H9 (cell line): ENCODE results near the gene MUSTN1. TPM values are rescaled to one million over a fixed set of nuclear protein-coding genes. Genes with fewer than 3 reads are reported as not detected.

Source experiments
- DNase-seq: peaks from one replicate; pipeline ENCODE4 v3.0.0-alpha.2; 2017
- H2AFZ ChIP-seq: one replicate; pipeline ENCODE4 v1.6.1; 2013; ENCODE audit warnings: mild to moderate bottlenecking, low read length, control low read depth, moderate library complexity
- H2AK5ac ChIP-seq: 2 replicates; pipeline ENCODE4 v1.6.1; 2013; ENCODE audit warnings: low read length, control low read depth, mixed read lengths; ENCODE audit not compliant: insufficient read length
- H2BK120ac ChIP-seq: one replicate; pipeline ENCODE4 v1.6.1; 2013; ENCODE audit warnings: low read depth, mild to moderate bottlenecking, low read length, control low read depth, inconsistent platforms; ENCODE audit not compliant: poor library complexity, severe bottlenecking
- H2BK12ac ChIP-seq: 2 replicates; pipeline ENCODE4 v1.6.1; 2013; ENCODE audit warnings: low read length, control low read depth, mixed read lengths, low read depth; ENCODE audit not compliant: insufficient read length
- H2BK15ac ChIP-seq: 2 replicates; pipeline ENCODE4 v1.6.1; 2013; ENCODE audit warnings: low read depth, low read length, control low read depth
- H2BK20ac ChIP-seq: one replicate; pipeline ENCODE4 v1.6.1; 2013; ENCODE audit warnings: low read depth, mild to moderate bottlenecking, low read length, control low read depth, inconsistent platforms; ENCODE audit not compliant: poor library complexity, severe bottlenecking
- H2BK5ac ChIP-seq: 2 replicates; pipeline ENCODE4 v1.6.1; 2013; ENCODE audit warnings: low read length, control low read depth, mixed read lengths; ENCODE audit not compliant: insufficient read length
- H3K14ac ChIP-seq: 2 replicates; pipeline ENCODE4 v1.6.1; 2013; ENCODE audit warnings: low read length, control low read depth; ENCODE audit not compliant: insufficient read depth
- H3K18ac ChIP-seq: 2 replicates; pipeline ENCODE4 v1.6.1; 2013; ENCODE audit warnings: low read depth, mild to moderate bottlenecking, mixed read lengths, low read length, control low read depth; ENCODE audit not compliant: insufficient read length
- H3K23ac ChIP-seq: 2 replicates; pipeline ENCODE4 v1.6.1; 2013; ENCODE audit warnings: low read length, control low read depth, mixed read lengths, low read depth; ENCODE audit not compliant: insufficient read length
- H3K23me2 ChIP-seq: 2 replicates; pipeline ENCODE4 v1.6.1; 2013; ENCODE audit warnings: low read depth, mild to moderate bottlenecking, mixed read lengths, low read length, control low read depth; ENCODE audit not compliant: insufficient read length, poor library complexity, severe bottlenecking
- H3K27ac ChIP-seq: 2 replicates; pipeline ENCODE4 v1.5.1; 2013; ENCODE audit warnings: low read length, control low read depth, mixed read lengths, low read depth; ENCODE audit not compliant: insufficient read length
- H3K27me3 ChIP-seq: 2 replicates; pipeline ENCODE4 v1.6.1; 2013; ENCODE audit warnings: low read length, control low read depth, inconsistent platforms; ENCODE audit not compliant: insufficient read depth
- H3K4ac ChIP-seq: 2 replicates; pipeline ENCODE4 v1.6.1; 2013; ENCODE audit warnings: low read depth, mild to moderate bottlenecking, control low read depth, inconsistent platforms, low read length, moderate library complexity
- H3K4me1 ChIP-seq: 2 replicates; pipeline ENCODE4 v1.6.1; 2013; ENCODE audit warnings: low read length, control low read depth, inconsistent platforms; ENCODE audit not compliant: insufficient read depth
- H3K4me2 ChIP-seq: 2 replicates; pipeline ENCODE4 v1.6.1; 2013; ENCODE audit warnings: low read length, control low read depth, mixed read lengths; ENCODE audit not compliant: insufficient read length, insufficient read depth
- H3K56ac ChIP-seq: 2 replicates; pipeline ENCODE4 v1.6.1; 2013; ENCODE audit warnings: low read depth, mild to moderate bottlenecking, mixed read lengths, low read length, control low read depth; ENCODE audit not compliant: insufficient read length
- H3K79me1 ChIP-seq: 2 replicates; pipeline ENCODE4 v1.6.1; 2013; ENCODE audit warnings: low read depth, mild to moderate bottlenecking, moderate library complexity, low read length, control low read depth, inconsistent platforms; ENCODE audit not compliant: insufficient read depth, poor library complexity, severe bottlenecking
- H3K79me2 ChIP-seq: 2 replicates; pipeline ENCODE4 v1.6.1; 2013; ENCODE audit warnings: low read length, control low read depth, inconsistent platforms; ENCODE audit not compliant: insufficient read depth
- H3K9ac ChIP-seq: 2 replicates; pipeline ENCODE4 v1.6.1; 2013; ENCODE audit warnings: low read length, control low read depth, mixed read lengths; ENCODE audit not compliant: insufficient read length; ENCODE audit errors: extremely low read depth
- H3K9me3 ChIP-seq: one replicate; pipeline ENCODE4 v1.6.1; 2013; ENCODE audit warnings: low read depth, low read length, inconsistent platforms; ENCODE audit not compliant: control insufficient read depth
- H3T11ph ChIP-seq: one replicate; pipeline ENCODE4 v1.6.1; 2013; ENCODE audit warnings: mild to moderate bottlenecking, low read length, control low read depth, inconsistent platforms
- H4K20me1 ChIP-seq: one replicate; pipeline ENCODE4 v1.6.1; 2013; ENCODE audit not compliant: control insufficient read depth, insufficient read length, insufficient read depth
- H4K5ac ChIP-seq: 2 replicates; pipeline ENCODE4 v1.6.1; 2013; ENCODE audit warnings: low read depth, mild to moderate bottlenecking, mixed read lengths, low read length, control low read depth; ENCODE audit not compliant: insufficient read length
- H4K8ac ChIP-seq: replicated peaks from 2 replicates; pipeline ENCODE4 v1.6.1; 2013; ENCODE audit warnings: low read length, control low read depth, mixed read lengths, low read depth; ENCODE audit not compliant: insufficient read length
- H4K91ac ChIP-seq: 2 replicates; pipeline ENCODE4 v1.6.1; 2013; ENCODE audit warnings: low read depth, mild to moderate bottlenecking, moderate library complexity, mixed read lengths, low read length, control low read depth; ENCODE audit not compliant: insufficient read length
- H3K27ac Mint-ChIP-seq, 3 experiments: 2 replicates in 2 of 3; 3 replicates in 1 of 3; pipeline ENCODE4 v1.8.0; 2020 to 2021; ENCODE audit warnings: mixed read lengths in 3 of 3, mild to moderate bottlenecking in 1 of 3, moderate library complexity in 1 of 3
- H3K27me3 Mint-ChIP-seq: 2 replicates; pipeline ENCODE4 v1.8.0; 2021; ENCODE audit warnings: low read depth, mild to moderate bottlenecking, moderate library complexity, mixed read lengths
- H3K36me3 Mint-ChIP-seq, 3 experiments: 2 replicates in 2 of 3; 3 replicates in 1 of 3; pipeline ENCODE4 v1.8.0; 2020 to 2021; ENCODE audit warnings: low read depth in 3 of 3, mixed read lengths in 3 of 3; ENCODE audit not compliant: insufficient read depth in 1 of 3
- H3K4me1 Mint-ChIP-seq, 2 experiments: 2 replicates each; pipeline ENCODE4 v1.8.0; 2020; ENCODE audit warnings: mixed read lengths in 2 of 2
- H3K4me3 Mint-ChIP-seq, 2 experiments: 2 replicates in 1 of 2; 3 replicates in 1 of 2; pipeline ENCODE4 v1.8.0; 2020 to 2021; ENCODE audit warnings: mild to moderate bottlenecking in 2 of 2, mixed read lengths in 2 of 2, moderate library complexity in 1 of 2
- H3K9me3 Mint-ChIP-seq, 2 experiments: 2 replicates in 1 of 2; 3 replicates in 1 of 2; pipeline ENCODE4 v1.8.0; 2020; ENCODE audit warnings: mild to moderate bottlenecking in 2 of 2, mixed read lengths in 2 of 2, moderate library complexity in 1 of 2
- WGBS: extraction: QIAGEN DNeasy Blood & Tissue Kit; methylation state at CpG from one replicate; pipeline ENCODE4 v1.1.7; 2013; ENCODE audit warnings: missing lambda C conversion rate, low lambda C conversion rate, mixed read lengths; ENCODE audit not compliant: insufficient read length; ENCODE audit errors: extremely low coverage; 5-methylcytosine and 5-hydroxymethylcytosine counted together
- total RNA-seq: library from RNA; stranded (reverse); gene quantifications from 2 replicates; pipeline ENCODE4 v1.2.1, GENCODE V29; 2021
- TF ChIP-seq, protein P1 (sequence below): fragments of 200-600 bp; sonication (generic); conservative IDR thresholded peaks from 3 replicates; pipeline ENCODE4 v1.8.0; 2021; ENCODE audit warnings: antibody characterized with exemption, mild to moderate bottlenecking

Gene MUSTN1
- total RNA-seq, 1 experiment from 2014 or later, result 0.72 TPM

- H4K91ac ChIP-seq, result no peak overlapping the region
- Mint-ChIP-seq H3K4me1 (no peaks in the 10 kb centered on the region), H3K9me3 (no peaks in the 10 kb centered on the region; a peak in 1 of 5 replicates), H3K36me3 (no peaks in the 10 kb centered on the region; a peak in 1 of 7 replicates), H3K27ac (no peak overlapping the region; a peak in 1 of 7 replicates), H3K27me3 (peaks cover 2% of the 10 kb centered on the region), H3K4me3 (no peak overlapping the region)
- H3K18ac ChIP-seq, result no peak overlapping the region
- H3K4ac ChIP-seq, result no peak overlapping the region
- no peak overlapping the region for H2AK5ac ChIP-seq
- no peak overlapping the region; the same call in 1 of the 2 replicates for H3K14ac ChIP-seq
- H3T11ph ChIP-seq, result no peak overlapping the region
- no peak overlapping the region for H2BK120ac ChIP-seq
- no peaks in the 10 kb centered on the region for H3K4me1 ChIP-seq
- H3K27ac ChIP-seq, result no peak overlapping the region
- H4K5ac ChIP-seq, result no peak overlapping the region
- H4K20me1 ChIP-seq, result no peaks in the 10 kb centered on the region
- H3K79me1 ChIP-seq, result no peaks in the 10 kb centered on the region
- no peak overlapping the region for H2BK5ac ChIP-seq
- no peak for DNase-seq
- H3K9me3 ChIP-seq, result no peaks in the 10 kb centered on the region
- no peak overlapping the region for H3K23ac ChIP-seq
- no peak overlapping the region for H3K56ac ChIP-seq
- H3K23me2 ChIP-seq, result no peaks in the 10 kb centered on the region
- H3K9ac ChIP-seq, result no peak overlapping the region
- WGBS, result no CpG with 5 or more reads among the region's 18 CpGs
- no peak overlapping the region for H2AFZ ChIP-seq
- no peaks in the 10 kb centered on the region for H3K79me2 ChIP-seq
- TF ChIP-seq, protein P1, sequence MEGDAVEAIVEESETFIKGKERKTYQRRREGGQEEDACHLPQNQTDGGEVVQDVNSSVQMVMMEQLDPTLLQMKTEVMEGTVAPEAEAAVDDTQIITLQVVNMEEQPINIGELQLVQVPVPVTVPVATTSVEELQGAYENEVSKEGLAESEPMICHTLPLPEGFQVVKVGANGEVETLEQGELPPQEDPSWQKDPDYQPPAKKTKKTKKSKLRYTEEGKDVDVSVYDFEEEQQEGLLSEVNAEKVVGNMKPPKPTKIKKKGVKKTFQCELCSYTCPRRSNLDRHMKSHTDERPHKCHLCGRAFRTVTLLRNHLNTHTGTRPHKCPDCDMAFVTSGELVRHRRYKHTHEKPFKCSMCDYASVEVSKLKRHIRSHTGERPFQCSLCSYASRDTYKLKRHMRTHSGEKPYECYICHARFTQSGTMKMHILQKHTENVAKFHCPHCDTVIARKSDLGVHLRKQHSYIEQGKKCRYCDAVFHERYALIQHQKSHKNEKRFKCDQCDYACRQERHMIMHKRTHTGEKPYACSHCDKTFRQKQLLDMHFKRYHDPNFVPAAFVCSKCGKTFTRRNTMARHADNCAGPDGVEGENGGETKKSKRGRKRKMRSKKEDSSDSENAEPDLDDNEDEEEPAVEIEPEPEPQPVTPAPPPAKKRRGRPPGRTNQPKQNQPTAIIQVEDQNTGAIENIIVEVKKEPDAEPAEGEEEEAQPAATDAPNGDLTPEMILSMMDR, result no peak
- no peak overlapping the region for H2BK20ac ChIP-seq
- H2BK15ac ChIP-seq, result no peak overlapping the region
- H4K8ac ChIP-seq, result no peak overlapping the region
- no peak overlapping the region for H3K4me2 ChIP-seq
- no peak overlapping the region for H2BK12ac ChIP-seq
- no peaks in the 10 kb centered on the region for H3K27me3 ChIP-seq
Measured at GRCh38 chr3:52792961-52793695, 41.7 kb downstream of the MUSTN1 start.
